HG03378 (cell line): ENCODE results near the gene FABP2.

ENCODE experiments used
- ATAC-seq: cut with Tn5 transposase; IDR thresholded peaks from one replicate; pipeline ENCODE4 v1.9.1; 2021; ENCODE audit warnings: mild to moderate bottlenecking, moderate library complexity; ENCODE audit not compliant: unreplicated experiment

FABP2 gene

GRCh38 chr4:119268466-119268865, 53.5 kb downstream of the FABP2 start:
- ATAC-seq, result no peak
